NT2/D1 (cell line): ENCODE measurements around the gene CTBP2.

Source experiments
- SUZ12 ChIP-seq: IDR thresholded peaks from 2 replicates; pipeline ENCODE4 v1.6.1; 2011; ENCODE audit not compliant: insufficient read length, insufficient read depth; ENCODE audit errors: extremely low read depth
- YY1 ChIP-seq: IDR thresholded peaks from 2 replicates; pipeline ENCODE4 v1.6.1; 2011; ENCODE audit not compliant: insufficient read length, insufficient read depth
- ZNF274 ChIP-seq: IDR thresholded peaks from 2 replicates; pipeline ENCODE4 v1.6.1; 2011; ENCODE audit warnings: mild to moderate bottlenecking, low read depth, low read length

DNA sequence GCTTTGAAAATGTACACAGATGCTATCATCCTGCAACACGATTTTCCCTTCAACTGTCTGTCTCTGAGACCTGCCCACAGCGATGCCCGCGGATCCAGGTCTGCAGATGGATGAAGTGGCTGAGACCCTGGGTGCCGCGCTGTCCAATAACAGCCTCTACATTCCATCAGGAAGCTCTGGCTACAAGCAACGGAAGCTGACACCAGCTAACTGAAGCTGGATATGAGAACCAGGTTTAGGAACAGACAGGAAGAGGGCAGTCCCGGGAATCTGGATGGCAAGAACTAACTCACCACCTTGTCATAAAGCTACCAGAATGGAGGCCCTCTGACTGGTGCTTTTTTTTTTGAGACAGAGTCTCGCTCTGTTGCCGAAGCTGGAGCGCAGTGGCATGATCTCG, 32.3 kb upstream of the CTBP2 start:
- TF ChIP-seq SUZ12 (no peak), ZNF274 (no peak), YY1 (no peak)
